Cardiac septum (tissue), 1 donor: Measurements from ENCODE around the gene FSCN2. TPM values are rescaled to one million over a fixed set of nuclear protein-coding genes. Genes with fewer than 3 reads are reported as not detected.
"Not testable (repeated sequence)": the region's sequence is repeated elsewhere in the genome, so short reads cannot be mapped to it uniquely, and the experiment has no call there.

Experiments used
- DNase-seq: peaks from one replicate; pipeline ENCODE4 v3.0.0-alpha.2; 2020; ENCODE audit warnings: low spot score
- intact Hi-C: fragments of 100-400 bp; cut with DNase I; formaldehyde crosslinking; loops from one replicate; pipeline ENCODE4 v1.14.0; 2022
- total RNA-seq: library from RNA; stranded (reverse); fragmentation: NEBNext Ultra II Directional; extraction: Animal tissue kit (Norgen Biotek cat#: 25700); gene quantifications from one replicate; pipeline ENCODE4 v1.2.1, GENCODE V29; 2021
- donor health status: DM: no; HTN: no; CAD: no.

The FSCN2 gene
- total RNA-seq, 1 donor from 2014 or later, result 1.1 TPM

DNA sequence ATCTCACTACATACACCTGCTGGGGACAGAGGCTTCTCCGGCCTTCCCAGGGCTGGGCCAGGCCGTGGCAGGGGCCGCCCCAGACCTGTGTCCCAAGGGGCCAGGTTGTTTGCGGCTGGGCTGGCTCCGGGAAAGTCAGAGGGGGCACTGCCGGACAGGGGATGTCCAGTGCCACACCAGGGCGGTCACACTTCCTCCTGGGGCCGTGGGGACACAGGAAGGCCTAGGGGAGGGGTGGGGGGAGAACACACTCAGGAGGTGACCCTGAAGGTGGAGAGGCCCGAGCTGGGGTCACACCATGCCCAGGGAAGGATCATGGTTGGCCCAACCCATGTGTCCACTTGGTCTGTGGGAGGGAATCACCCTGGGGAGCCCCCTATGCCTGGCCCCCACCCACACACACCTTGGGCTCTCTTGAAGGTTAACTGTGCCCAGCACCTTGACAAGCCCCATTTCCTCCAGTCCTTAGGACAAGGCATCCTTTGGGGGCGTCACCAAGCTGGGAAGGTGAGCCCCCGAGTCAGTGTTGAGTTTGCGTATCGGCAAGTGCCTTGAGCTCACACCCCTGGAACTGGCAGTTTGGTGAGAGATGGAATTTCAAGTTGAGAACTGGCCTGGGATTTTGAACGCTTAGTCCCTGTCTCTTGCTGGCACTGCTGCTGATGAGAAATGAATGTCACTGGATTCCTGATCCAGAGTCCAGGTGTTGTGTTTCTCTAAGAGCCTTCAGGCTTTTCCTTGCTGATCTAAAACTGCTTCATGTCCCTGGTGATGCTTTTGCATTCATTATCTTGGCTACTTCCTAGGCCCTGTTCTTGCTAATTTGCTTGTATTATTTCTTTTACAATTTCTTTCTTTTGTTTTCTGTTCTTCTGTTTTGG is 7.9 kb upstream of the FSCN2 start:
- intact Hi-C loops, result loop anchor here (5.0 kb wide), 1 partner anchor 82 kb away; no protein-coding TSS in a partner anchor
- DNase-seq, result no peak

- DNase-seq, result no peak
- intact Hi-C loops, result loop anchor here (5.0 kb wide), 1 partner anchor 80 kb away; no protein-coding TSS in a partner anchor
Measured at GRCh38 chr17:81522491-81523401, 5.4 kb upstream of the FSCN2 start.

- DNase-seq, result peak; percentile 76
- intact Hi-C loops, result loop anchor here (5.0 kb wide), 1 partner anchor 79 kb away; no protein-coding TSS in a partner anchor
Measured at GRCh38 chr17:81523402-81524038, 4.7 kb upstream of the FSCN2 start.

- intact Hi-C loops, result loop anchor here (5.0 kb wide), 1 partner anchor 78 kb away; no protein-coding TSS in a partner anchor
- DNase-seq, result no peak
Measured at GRCh38 chr17:81524039-81524864, 3.9 kb upstream of the FSCN2 start.

DNA sequence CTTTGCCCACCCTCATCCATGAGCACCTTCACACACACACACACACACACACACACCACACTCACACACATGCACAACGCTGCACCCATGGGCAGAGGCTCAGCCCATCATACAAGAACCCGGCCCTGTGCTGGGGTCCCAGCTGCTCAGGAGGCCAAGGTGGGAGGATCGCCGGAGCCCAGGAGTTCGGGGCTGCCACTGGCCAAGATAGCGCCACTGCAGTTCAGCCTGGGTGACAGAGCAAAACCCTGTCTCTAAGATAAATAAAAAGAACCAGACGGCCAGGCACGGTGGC is 3.4 kb upstream of the FSCN2 start:
- no peak for DNase-seq
- intact Hi-C loops, result loop anchor here (5.0 kb wide), 1 partner anchor 77 kb away; no protein-coding TSS in a partner anchor

- no peak for DNase-seq
- intact Hi-C loops, result no loop called here
Measured at GRCh38 chr17:81526662-81527571, 1.3 kb upstream of the FSCN2 start.

- intact Hi-C loops, result no loop called here
- no peak for DNase-seq
Measured at GRCh38 chr17:81528384-81528650, 140 bp downstream of the FSCN2 start.

DNA sequence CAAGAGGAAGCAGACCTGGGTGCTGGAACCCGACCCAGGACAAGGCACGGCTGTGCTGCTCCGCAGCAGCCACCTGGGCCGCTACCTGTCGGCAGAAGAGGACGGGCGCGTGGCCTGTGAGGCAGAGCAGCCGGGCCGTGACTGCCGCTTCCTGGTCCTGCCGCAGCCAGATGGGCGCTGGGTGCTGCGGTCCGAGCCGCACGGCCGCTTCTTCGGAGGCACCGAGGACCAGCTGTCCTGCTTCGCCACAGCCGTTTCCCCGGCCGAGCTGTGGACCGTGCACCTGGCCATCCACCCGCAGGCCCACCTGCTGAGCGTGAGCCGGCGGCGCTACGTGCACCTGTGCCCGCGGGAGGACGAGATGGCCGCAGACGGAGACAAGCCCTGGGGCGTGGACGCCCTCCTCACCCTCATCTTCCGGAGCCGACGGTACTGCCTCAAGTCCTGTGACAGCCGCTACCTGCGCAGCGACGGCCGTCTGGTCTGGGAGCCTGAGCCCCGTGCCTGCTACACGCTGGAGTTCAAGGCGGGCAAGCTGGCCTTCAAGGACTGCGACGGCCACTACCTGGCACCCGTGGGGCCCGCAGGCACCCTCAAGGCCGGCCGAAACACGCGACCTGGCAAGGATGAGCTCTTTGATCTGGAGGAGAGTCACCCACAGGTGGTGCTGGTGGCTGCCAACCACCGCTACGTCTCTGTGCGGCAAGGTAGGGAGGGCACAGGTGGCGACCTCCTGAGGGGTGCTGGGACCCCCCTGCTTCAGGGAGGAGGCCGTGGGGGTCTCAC is 667 bp downstream of the FSCN2 start:
- intact Hi-C loops, result no loop called here
- DNase-seq, result no peak

DNA sequence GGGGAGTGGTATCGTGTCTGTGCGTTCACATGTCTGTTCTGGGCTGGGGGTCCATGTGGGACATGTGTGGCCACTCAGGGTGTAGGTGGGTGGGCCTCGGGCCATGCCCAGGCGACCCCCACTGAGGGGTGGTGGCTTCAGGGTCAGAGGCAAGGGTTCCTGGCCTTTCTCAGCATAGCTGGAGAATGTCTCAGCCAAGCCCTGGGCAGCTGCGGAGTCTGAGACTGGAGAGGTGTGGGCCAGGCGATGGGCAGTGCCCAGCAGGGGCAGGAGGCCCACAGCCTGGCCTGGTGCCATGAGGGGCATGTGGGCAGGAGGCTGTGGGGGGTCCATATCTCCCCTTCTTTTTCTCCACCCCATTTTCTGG is 1.2 kb downstream of the FSCN2 start:
- no peak for DNase-seq
- intact Hi-C loops, result no loop called here

DNA sequence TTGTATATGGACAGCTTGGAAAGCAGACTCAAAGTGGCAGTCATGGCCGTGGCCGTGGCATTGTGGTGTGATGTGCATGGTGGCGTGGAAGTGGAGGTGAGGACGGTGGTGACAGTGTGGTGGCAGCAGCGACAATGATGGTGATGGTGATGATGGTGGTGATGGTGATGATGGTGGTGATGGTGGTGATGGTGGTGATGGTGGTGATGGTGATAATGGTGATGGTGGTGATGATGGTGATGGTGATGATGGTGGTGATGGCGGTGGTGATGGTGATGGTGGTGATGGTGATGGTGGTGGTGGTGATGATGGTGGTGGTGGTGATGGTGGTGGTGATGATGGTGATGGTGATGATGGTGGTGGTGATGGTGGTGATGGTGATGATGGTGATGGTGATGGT is 2.8 kb downstream of the FSCN2 start:
- DNase-seq, intact Hi-C loops: not testable (repeated sequence)

GRCh38 chr17:81531998-81532404 is 3.8 kb downstream of the FSCN2 start:
- intact Hi-C loops, DNase-seq: not testable (repeated sequence)

GRCh38 chr17:81532490-81533287 is 4.5 kb downstream of the FSCN2 start:
- intact Hi-C loops, result no loop called here
- no peak for DNase-seq

- intact Hi-C loops, result no loop called here
Measured at GRCh38 chr17:81533339-81534141, 5.4 kb downstream of the FSCN2 start.

GRCh38 chr17:81534157-81535006 is 6.2 kb downstream of the FSCN2 start:
- intact Hi-C loops, result loop anchor here (5.0 kb wide), 1 partner anchor 282 kb away; no protein-coding TSS in a partner anchor
- no peak for DNase-seq

More at GRCh38 chr17:81533339-81534141, 5.4 kb downstream of the FSCN2 start:
- DNase-seq, result no peak

DNA sequence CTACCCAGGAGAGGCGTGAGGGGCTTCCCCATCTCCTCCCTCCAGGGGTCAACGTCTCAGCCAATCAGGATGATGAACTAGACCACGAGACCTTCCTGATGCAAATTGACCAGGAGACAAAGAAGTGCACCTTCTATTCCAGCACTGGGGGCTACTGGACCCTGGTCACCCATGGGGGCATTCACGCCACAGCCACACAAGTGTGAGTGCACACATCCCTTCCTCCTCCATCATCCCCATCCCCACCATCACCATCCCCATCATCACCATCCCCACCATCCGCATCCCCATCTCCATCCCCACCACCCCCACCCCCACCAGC is 6.8 kb downstream of the FSCN2 start:
- no peak for DNase-seq
- intact Hi-C loops, result loop anchor here (5.0 kb wide), 1 partner anchor 283 kb away; no protein-coding TSS in a partner anchor
